Heart right ventricle (tissue), 16 donors: ENCODE measurements around the gene PPP1R10. TPM values are rescaled to one million over a fixed set of nuclear protein-coding genes. Genes with fewer than 3 reads are reported as not detected.
A peak's percentile ranks its signal among the peaks of the same experiment; 100 is the strongest.

Source experiments
- ATAC-seq, 8 donors: fragments of 200-7000 bp; cut with Tn5 transposase; one replicate each; pipeline ENCODE4 v1.9.1; 2020; ENCODE audit warnings: mild to moderate bottlenecking in 8 of 8, moderate library complexity in 8 of 8, moderate number of reproducible peaks in 1 of 8
- DNase-seq, 2 donors: peaks; one replicate each; pipeline ENCODE4 v3.0.0-alpha.2; 2020
- H3K27ac ChIP-seq, 10 donors: fragments of 200-600 bp; sonication (generic) in 2 of 10; one replicate each; pipeline versions ENCODE4 v1.5.0 to v1.8.0; 2020 to 2022; ENCODE audit warnings: mild to moderate bottlenecking in 3 of 10
- H3K27me3 ChIP-seq, 7 donors: fragments of 200-600 bp; one replicate each; pipeline ENCODE4 v1.8.0; 2021 to 2022; ENCODE audit warnings: mild to moderate bottlenecking in 2 of 7
- H3K36me3 ChIP-seq, 9 donors: fragments of 200-600 bp; sonication (generic) in 1 of 9; one replicate each; pipeline versions ENCODE4 v1.5.0 to v1.8.0; 2020 to 2022; ENCODE audit warnings: mild to moderate bottlenecking in 2 of 9
- H3K4me1 ChIP-seq, 9 donors: fragments of 200-600 bp; sonication (generic) in 1 of 9; one replicate each; pipeline versions ENCODE4 v1.5.0 to v1.8.0; 2020 to 2022; ENCODE audit warnings: mild to moderate bottlenecking in 4 of 9
- H3K4me3 ChIP-seq, 10 donors: fragments of 200-600 bp; sonication (generic) in 2 of 10; one replicate each; pipeline versions ENCODE4 v1.5.0 to v1.8.0; 2020 to 2022; ENCODE audit warnings: mild to moderate bottlenecking in 7 of 10, moderate library complexity in 2 of 10
- H3K9me3 ChIP-seq, 11 donors: fragments of 200-600 bp in 10 of 11; sonication (generic) in 2 of 11; one replicate each; pipeline versions ENCODE4 v1.5.0 to v1.8.0; 2013 to 2022; ENCODE audit warnings: mild to moderate bottlenecking in 2 of 11, control low read depth in 1 of 11, moderate library complexity in 1 of 11
- WGBS, 2 donors: extraction: QIAGEN DNeasy Blood & Tissue Kit; methylation state at CpG; one replicate each; pipeline ENCODE4 v1.1.7; 2013; ENCODE audit warnings: inconsistent platforms in 1 of 2; 5-methylcytosine and 5-hydroxymethylcytosine counted together
- intact Hi-C, 10 donors: fragments of 100-400 bp; cut with DNase I; formaldehyde crosslinking; loops; one replicate each; pipeline versions ENCODE4 v1.11.1 to v1.14.2; 2022
- polyA plus RNA-seq, 2 donors: library from polyadenylated mRNA; stranded (reverse); fragments of 200-250 nt; gene quantifications; one replicate each; pipeline ENCODE4 v1.2.3, GENCODE V29; 2013
- total RNA-seq, 10 donors: library from RNA; stranded (reverse); fragmentation: NEBNext Ultra II Directional in 3 of 10; extraction: Animal tissue kit (Norgen Biotek cat#: 25700) in 3 of 10; gene quantifications; one replicate each; pipeline versions ENCODE4 v1.2.1 to v1.2.4, GENCODE V29; 2021 to 2023
- TF ChIP-seq, protein P1 (sequence below), 9 donors: fragments of 200-600 bp; sonication (generic) in 2 of 9; IDR thresholded peaks; one replicate each; pipeline versions ENCODE4 v1.5.0 to v1.8.0; 2021 to 2022; ENCODE audit warnings: antibody characterized with exemption in 9 of 9, mild to moderate bottlenecking in 5 of 9, moderate library complexity in 1 of 9
- donor health status: Arrhythmogenic right ventricular cardiomyopathy.
- donor health status: ischemic (EF 13 %, LVEDD 7.1; RV severe dilation, severe dysfunction).
- donor health status: healthy with polysubstance abuse.
- donor health status: DM: no; HTN: yes; CAD: no.
- donor health status: DM: no; HTN: no; CAD: no.
- donor health status: ischemic (EF 25% LVEDD 6.9; RV normal size, moderate dysfunction).
- donor health status: ischemic (EF 25% LVEDD 5.7; RV mildly dilated, moderate dysfunction).
- donor health status: healthy.
- donor health status: DM: yes; HTN: yes; CAD: no.
- donor health status: Ischemic cardiomyopathy.
- donor health status: ischemic (EF 35%, LVEDD 5.7; RV mildly dilated, moderate dysfunction).
- donor health status: nonischemic (EF 11% LVEDD 7.7; RV severe dilation, severe dysfunction).
- donor health status: DM: yes; HTN: yes; CAD: no.
- donor health status: PGD.
- donor health status: ischemic (EF 29% LVEDD 5.4; RV normal size, mild dysfunction).
- donor health status: nonischemic (EF 23%, LVEDD 6.1; RV moderate dilation, normal function).

The PPP1R10 gene
- total and polyA plus RNA-seq, 12 donors = 7.8 to 51.1 (median 30.1) TPM

- 5 to 6% methylated on average over 8 of the region's 8 CpGs for whole genome bisulfite sequencing, 2 donors
- H3K9me3 ChIP-seq = no peaks in the 10 kb centered on the region
- ATAC-seq (no peak), DNase-seq (no peak)
- no peaks in the 10 kb centered on the region for H3K27me3 ChIP-seq
- peaks cover 4 to 65% (median 41%) of the 10 kb centered on the region in 9 donors for H3K36me3 ChIP-seq
- H3K4me3 ChIP-seq = peak overlapping the region; percentile 51 to 91 (median 64)
- peaks cover 12 to 31% (median 27%) of the 10 kb centered on the region in 9 donors for H3K4me1 ChIP-seq
- intact Hi-C loops = loop anchor here in 3 of 10 donors (5.0 kb wide), 3 partner anchors 69 to 124 kb away; partner anchors contain the start of genes FLOT1 (in 1 of the 3), IER3 (in 1 of the 3), PPP1R18 (in 1 of the 3) and TUBB (in 1 of the 3)
- peak overlapping the region; percentile 86 to 98 (median 95) for H3K27ac ChIP-seq
- TF ChIP-seq, protein P1, sequence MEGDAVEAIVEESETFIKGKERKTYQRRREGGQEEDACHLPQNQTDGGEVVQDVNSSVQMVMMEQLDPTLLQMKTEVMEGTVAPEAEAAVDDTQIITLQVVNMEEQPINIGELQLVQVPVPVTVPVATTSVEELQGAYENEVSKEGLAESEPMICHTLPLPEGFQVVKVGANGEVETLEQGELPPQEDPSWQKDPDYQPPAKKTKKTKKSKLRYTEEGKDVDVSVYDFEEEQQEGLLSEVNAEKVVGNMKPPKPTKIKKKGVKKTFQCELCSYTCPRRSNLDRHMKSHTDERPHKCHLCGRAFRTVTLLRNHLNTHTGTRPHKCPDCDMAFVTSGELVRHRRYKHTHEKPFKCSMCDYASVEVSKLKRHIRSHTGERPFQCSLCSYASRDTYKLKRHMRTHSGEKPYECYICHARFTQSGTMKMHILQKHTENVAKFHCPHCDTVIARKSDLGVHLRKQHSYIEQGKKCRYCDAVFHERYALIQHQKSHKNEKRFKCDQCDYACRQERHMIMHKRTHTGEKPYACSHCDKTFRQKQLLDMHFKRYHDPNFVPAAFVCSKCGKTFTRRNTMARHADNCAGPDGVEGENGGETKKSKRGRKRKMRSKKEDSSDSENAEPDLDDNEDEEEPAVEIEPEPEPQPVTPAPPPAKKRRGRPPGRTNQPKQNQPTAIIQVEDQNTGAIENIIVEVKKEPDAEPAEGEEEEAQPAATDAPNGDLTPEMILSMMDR (IDR thresholded peaks at IDR 0.05) = no peak
Observed at GRCh38 chr6:30618270-30618797, 1.3 kb upstream of the PPP1R10 start.

- H3K36me3 ChIP-seq = peaks cover 4 to 65% (median 39%) of the 10 kb centered on the region in 9 donors
- 0 to 1% methylated on average over 34 of the region's 34 CpGs for WGBS, 2 donors
- intact Hi-C loops = loop anchor here in 6 of 10 donors (1.0 to 5.0 kb wide), 5 partner anchors 70 to 125 kb away; partner anchors contain the start of genes TUBB (in 5 of the 6), FLOT1 (in 1 of the 6), IER3 (in 1 of the 6) and PPP1R18 (in 1 of the 6)
Observed at GRCh38 chr6:30617565-30618269, 674 bp upstream of the PPP1R10 start, which contains the start of gene MRPS18B. Gene MRPS18B, plus strand, starts transcription at chr6:30617840. Its CDS starts 26 bp downstream, at chr6:30617866.

DNA sequence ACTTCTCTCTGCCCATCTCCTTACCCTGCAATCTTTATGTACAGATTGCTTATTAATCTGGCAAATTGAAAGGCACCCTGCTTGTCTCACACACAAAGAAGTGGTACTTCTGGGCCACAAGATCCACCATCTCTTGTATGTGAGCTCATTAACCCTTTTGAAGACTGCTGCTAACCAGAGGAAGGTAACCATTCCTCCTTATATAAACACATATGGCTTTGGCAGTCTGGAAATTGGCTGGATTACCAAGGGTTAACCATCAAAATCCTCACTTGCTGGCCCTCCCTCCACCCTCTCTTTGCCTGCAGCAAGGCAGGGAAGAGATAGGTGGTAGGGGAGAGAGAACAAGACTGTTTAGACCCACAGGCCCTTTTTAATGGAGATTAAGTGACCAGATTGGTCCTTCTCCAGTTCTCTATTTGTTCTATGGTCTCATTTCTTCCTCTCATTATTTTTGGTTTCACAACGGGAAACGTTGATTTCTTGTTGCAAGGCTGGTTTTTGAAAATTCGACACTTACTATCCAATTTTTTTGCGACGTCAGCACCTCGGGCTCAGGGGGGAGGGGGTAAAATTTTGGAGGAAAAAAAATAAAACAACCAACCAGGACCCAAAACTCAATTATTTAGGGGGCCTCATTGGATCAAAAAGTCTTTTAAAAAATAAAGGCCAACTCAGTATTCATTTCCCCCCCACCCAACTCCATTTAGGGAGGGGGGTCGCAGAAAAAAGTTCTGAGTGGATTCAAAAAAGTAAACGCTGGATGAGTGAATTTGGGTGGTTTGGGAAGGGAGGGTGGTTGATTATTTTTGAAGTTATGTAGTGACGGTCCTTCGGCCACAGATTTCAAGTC, 859 bp downstream of the PPP1R10 start:
- WGBS, 2 donors = 0 to 4% methylated on average over 10 of the region's 10 CpGs
- DNase-seq (no peak), ATAC-seq (no peak)
- H3K27me3 ChIP-seq = no peaks in the 10 kb centered on the region
- intact Hi-C loops = loop anchor here in 5 of 10 donors (2.0 to 5.0 kb wide), 4 partner anchors 71 to 126 kb away; partner anchors contain the start of genes TUBB (in 4 of the 5), FLOT1 (in 1 of the 5), IER3 (in 1 of the 5) and PPP1R18 (in 1 of the 5)
- H3K27ac ChIP-seq = peak overlapping the region; percentile 80 to 98 (median 93)
- peaks cover 14 to 52% (median 48%) of the 10 kb centered on the region in 9 donors for H3K4me1 ChIP-seq
- no peaks in the 10 kb centered on the region for H3K9me3 ChIP-seq
- H3K4me3 ChIP-seq = peak overlapping the region; percentile 57 to 94 (median 76)
- TF ChIP-seq, protein P1 (IDR thresholded peaks at IDR 0.05) = no peak
- peaks cover 4 to 59% (median 25%) of the 10 kb centered on the region in 9 donors for H3K36me3 ChIP-seq

More at GRCh38 chr6:30617565-30618269, 674 bp upstream of the PPP1R10 start, which contains the start of gene MRPS18B:
- Histone ChIP-seq H3K27ac (peak within 1 kb of the TSS; percentile 86 to 98 (median 95)), H3K4me1 (peaks cover 12 to 37% (median 33%) of the 10 kb centered on the region in 9 donors), H3K27me3 (no peaks in the 10 kb centered on the region), H3K4me3 (peak within 1 kb of the TSS; percentile 57 to 94 (median 76)), H3K9me3 (no peaks in the 10 kb centered on the region)
- ATAC-seq (peak; percentile 88 to 93 (median 91)), DNase-seq (peak; percentile 97 to 99)
- TF ChIP-seq, protein P1 (IDR thresholded peaks at IDR 0.05) = no peak
